Activated T-cell treated with anti-CD3 and anti-CD28 coated beads, Interleukin-2, amount 50 U/mL, for 72 hours (primary cell): ENCODE data around the gene CHST4. TPM values are rescaled to one million over a fixed set of nuclear protein-coding genes. Genes with fewer than 3 reads are reported as not detected.
"Not testable (repeated sequence)": the region's sequence is repeated elsewhere in the genome, so short reads cannot be mapped to it uniquely, and the experiment has no call there.

ENCODE experiments used
- ATAC-seq, 2 donors: fragments of 150-1000 bp; cut with Tn5 transposase; replicated peaks in 1 of 2; 2 replicates each; pipeline ENCODE4 v1.10.0; 2021; ENCODE audit warnings: moderate library complexity in 2 of 2, mild to moderate bottlenecking in 1 of 2
- DNase-seq, 2 donors: peaks; one replicate each; pipeline ENCODE4 v3.0.0; 2021 to 2022; ENCODE audit warnings: mixed read lengths in 1 of 2
- H3K27ac Mint-ChIP-seq: one replicate; pipeline ENCODE4 v1.8.0; 2022; ENCODE audit warnings: mild to moderate bottlenecking, moderate library complexity, mixed read lengths
- H3K27me3 Mint-ChIP-seq: one replicate; pipeline ENCODE4 v1.8.0; 2022; ENCODE audit warnings: low read depth, mixed read lengths
- H3K36me3 Mint-ChIP-seq, 2 donors: one replicate each; pipeline ENCODE4 v1.8.0; 2022; ENCODE audit warnings: mixed read lengths in 2 of 2, mild to moderate bottlenecking in 1 of 2; ENCODE audit not compliant: insufficient read depth in 2 of 2
- H3K4me1 Mint-ChIP-seq: one replicate; pipeline ENCODE4 v1.8.0; 2022; ENCODE audit warnings: low read depth, mixed read lengths
- H3K4me3 Mint-ChIP-seq, 2 donors: one replicate each; pipeline ENCODE4 v1.8.0; 2022; ENCODE audit warnings: mild to moderate bottlenecking in 2 of 2, mixed read lengths in 2 of 2, moderate library complexity in 2 of 2
- H3K9me3 Mint-ChIP-seq, 2 donors: one replicate each; pipeline ENCODE4 v1.8.0; 2022; ENCODE audit warnings: mixed read lengths in 2 of 2
- total RNA-seq, 2 donors: library from RNA; stranded (reverse); gene quantifications; one replicate each; pipeline ENCODE4 v1.2.3, GENCODE V29; 2022

The CHST4 gene
- total RNA-seq, 2 donors from 2014 or later: not detected

GRCh38 chr16:71565812-71566700, 39.8 kb downstream of the CHST4 start:
- Mint-ChIP-seq H3K27me3 (no peaks in the 10 kb centered on the region), H3K4me1 (peaks cover 17% of the 10 kb centered on the region), H3K36me3 (peaks cover 0 to 10% of the 10 kb centered on the region in 2 donors), H3K4me3 (peak overlapping the region; percentile 87 to 96), H3K27ac (peak overlapping the region; percentile 90), H3K9me3 (peaks cover 1 to 4% of the 10 kb centered on the region in 2 donors)
- ATAC-seq (no peak), DNase-seq (no peak)

DNA sequence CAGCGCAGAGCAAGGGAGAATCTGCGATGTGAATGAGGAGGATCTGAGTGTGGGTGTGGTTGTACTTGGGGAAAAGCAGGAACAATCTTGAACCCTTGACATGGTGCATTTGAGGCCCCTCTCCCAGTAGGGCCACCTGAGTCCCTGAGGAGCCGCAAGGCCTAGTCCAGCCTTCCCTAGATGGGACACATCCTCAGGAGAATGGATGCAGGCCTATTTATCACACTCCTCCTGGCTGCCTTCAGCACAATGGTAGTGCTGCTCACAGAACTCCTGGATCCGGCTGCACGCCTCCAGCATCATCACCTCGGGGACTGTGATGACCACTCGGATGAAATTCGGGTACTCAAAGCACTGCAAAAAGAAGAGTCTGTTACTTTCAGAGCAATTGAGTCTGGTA, 41.7 kb downstream of the CHST4 start:
- H3K27me3 Mint-ChIP-seq: no peaks in the 10 kb centered on the region
- H3K27ac Mint-ChIP-seq: no peak overlapping the region
- peaks cover 17% of the 10 kb centered on the region for H3K4me1 Mint-ChIP-seq
- H3K9me3 Mint-ChIP-seq: no peaks in the 10 kb centered on the region
- ATAC-seq (no peak), DNase-seq (no peak)
- peaks cover 0 to 2% of the 10 kb centered on the region in 2 donors for H3K36me3 Mint-ChIP-seq
- H3K4me3 Mint-ChIP-seq: no peak overlapping the region

DNA sequence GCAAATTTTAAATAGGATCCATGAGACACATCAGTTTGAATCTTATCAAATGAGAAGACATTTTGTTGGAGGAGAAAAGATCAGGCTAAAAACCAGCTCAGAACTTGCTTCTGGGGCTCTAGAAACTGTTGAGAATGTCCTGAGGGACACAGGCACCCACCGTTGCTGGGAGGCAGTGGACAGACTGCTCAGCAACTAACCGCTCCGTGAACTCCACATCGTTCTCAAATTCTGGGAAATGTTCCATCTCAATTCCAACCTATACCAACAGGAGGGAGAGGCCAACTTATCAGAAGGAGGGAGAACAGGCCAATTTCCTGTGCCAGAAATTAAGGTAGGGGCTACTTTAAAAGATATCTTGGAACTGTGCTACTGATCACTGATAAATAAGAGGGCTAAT, 42.3 kb downstream of the CHST4 start:
- peaks cover 0 to 2% of the 10 kb centered on the region in 2 donors for H3K36me3 Mint-ChIP-seq
- H3K27me3 Mint-ChIP-seq: no peaks in the 10 kb centered on the region
- no peak overlapping the region for H3K27ac Mint-ChIP-seq

DNA sequence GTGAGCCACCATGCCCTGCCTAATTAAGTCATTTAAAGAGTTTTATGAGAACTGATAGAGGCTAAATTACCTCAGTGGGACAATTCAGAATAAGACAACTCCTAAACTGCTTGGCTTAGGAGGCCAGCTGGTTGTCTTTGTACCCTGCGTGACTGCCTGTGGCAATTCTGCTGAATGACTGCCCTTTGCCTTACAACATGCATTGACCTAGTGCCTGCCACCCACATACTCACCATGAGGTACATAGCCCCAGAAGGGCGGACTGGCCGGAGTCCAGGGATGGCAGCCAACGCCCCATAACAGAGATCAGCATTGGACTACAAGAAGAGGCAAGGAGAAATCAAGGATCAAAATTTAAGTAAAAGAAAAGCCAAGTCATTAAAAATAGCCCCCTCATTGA, 43.4 kb downstream of the CHST4 start:
- ATAC-seq (no peak), DNase-seq (no peak)
- no peaks in the 10 kb centered on the region for H3K27me3 Mint-ChIP-seq
- peaks cover 10% of the 10 kb centered on the region for H3K4me1 Mint-ChIP-seq
- H3K27ac Mint-ChIP-seq: no peak overlapping the region
- H3K36me3 Mint-ChIP-seq: no peaks in the 10 kb centered on the region
- no peak overlapping the region for H3K4me3 Mint-ChIP-seq
- no peaks in the 10 kb centered on the region for H3K9me3 Mint-ChIP-seq

More for the DNA sequence above, 42.3 kb downstream of the CHST4 start:
- DNase-seq (no peak), ATAC-seq (no peak)
- Mint-ChIP-seq H3K4me3 (no peak overlapping the region), H3K4me1 (peaks cover 17% of the 10 kb centered on the region), H3K9me3 (no peaks in the 10 kb centered on the region)

- no peaks in the 10 kb centered on the region for H3K27me3 Mint-ChIP-seq
- no peaks in the 10 kb centered on the region for H3K9me3 Mint-ChIP-seq
- ATAC-seq (no peak), DNase-seq (no peak)
- no peaks in the 10 kb centered on the region for H3K36me3 Mint-ChIP-seq
- peaks cover 10% of the 10 kb centered on the region for H3K4me1 Mint-ChIP-seq
- H3K4me3 Mint-ChIP-seq: no peak overlapping the region
- no peak overlapping the region for H3K27ac Mint-ChIP-seq
These were observed 43.9 kb downstream of the CHST4 start for GRCh38 chr16:71570144-71570543.

DNA sequence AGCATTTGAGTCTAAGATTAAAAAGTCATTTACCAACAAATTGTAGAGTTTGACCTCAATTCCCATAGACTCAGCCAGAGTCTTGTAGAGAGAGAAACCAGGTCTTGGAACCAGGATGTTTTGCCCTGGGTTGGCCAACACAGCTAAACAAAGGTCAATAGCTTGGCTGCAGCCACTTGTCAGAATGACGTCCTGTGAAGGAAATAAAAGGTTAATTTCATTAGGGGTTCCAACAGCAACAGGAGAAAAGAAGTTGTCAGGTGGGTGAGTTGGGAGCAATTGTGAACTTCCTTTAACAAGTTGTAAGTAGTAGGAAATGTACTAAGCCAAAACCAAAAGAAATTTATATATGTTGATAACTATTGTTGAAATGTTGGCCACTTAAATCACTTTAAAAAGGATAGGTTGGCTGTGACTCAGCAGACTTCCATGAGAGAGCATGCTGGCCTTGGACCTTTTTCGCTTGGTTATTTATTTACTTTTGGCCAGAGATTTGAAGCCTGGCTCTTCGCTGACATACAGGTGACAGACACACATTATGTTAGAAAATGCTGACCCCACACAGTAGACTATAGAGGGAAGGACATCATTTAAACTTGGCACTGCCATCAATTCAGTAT, 46.4 kb downstream of the CHST4 start:
- Mint-ChIP-seq H3K27ac (no peak overlapping the region), H3K4me1 (no peaks in the 10 kb centered on the region), H3K27me3 (peaks cover 11% of the 10 kb centered on the region), H3K4me3 (no peak overlapping the region), H3K36me3 (no peaks in the 10 kb centered on the region), H3K9me3 (no peaks in the 10 kb centered on the region)
- no peak for DNase-seq
- ATAC-seq: no peak

DNA sequence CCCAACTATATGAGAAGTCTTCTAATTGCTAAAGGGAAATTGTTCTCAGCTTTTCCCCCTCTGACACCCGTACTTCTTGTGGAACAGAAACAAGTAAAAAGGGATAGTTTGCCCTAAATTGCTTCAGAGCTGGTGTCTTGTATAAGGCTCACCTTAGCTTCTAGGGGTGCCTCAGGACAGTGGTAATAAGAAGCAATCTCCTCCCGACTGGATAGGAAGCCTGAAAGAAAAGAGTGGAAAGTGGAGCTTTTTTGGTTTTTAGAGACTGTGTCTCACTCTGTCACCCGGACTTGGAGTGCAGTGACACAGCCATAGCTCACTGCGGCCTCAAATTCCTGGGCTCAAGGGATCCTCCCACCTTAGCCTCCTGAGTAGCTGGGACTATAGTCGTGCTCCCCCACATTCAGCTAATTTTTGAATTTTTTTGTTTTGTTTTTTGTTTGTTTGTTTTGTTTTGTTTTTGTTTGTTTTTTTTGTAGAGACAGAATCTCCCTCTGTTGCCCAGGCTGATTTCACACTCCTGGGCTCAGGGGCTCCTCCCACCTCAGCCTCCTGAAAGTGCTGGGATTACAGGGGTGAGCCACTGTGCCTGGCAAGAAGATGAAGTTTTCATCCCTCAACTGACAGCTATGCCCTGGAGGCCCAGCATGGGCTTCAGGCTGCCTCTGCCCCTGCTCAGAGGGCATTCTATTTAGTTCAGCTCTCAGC, 47.3 kb downstream of the CHST4 start:
- H3K9me3 Mint-ChIP-seq: no peaks in the 10 kb centered on the region
- H3K27ac Mint-ChIP-seq: no peak overlapping the region
- no peak for DNase-seq
- ATAC-seq: no peak
- peaks cover 16% of the 10 kb centered on the region for H3K27me3 Mint-ChIP-seq
- no peaks in the 10 kb centered on the region for H3K36me3 Mint-ChIP-seq
- no peaks in the 10 kb centered on the region for H3K4me1 Mint-ChIP-seq
- H3K4me3 Mint-ChIP-seq: no peak overlapping the region

DNA sequence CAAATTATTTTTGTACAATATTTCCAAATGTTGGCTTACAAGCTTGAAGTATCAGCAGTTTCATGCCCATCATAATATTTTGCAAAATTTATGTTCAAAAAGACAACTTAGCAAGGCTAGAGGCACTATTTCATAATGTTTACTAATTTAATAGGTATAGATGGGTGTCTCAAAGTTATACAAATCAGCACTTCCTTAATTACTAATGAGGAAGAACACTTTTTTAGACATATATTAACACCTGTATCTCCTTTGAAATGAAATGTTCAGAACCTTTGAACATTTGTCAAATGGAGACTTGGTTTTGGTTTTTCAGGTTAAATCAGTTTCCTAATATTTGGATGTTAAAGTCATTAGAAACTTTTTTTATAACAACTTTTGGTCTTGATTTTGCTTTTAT, 48.5 kb downstream of the CHST4 start:
- Mint-ChIP-seq H3K27ac (no peak overlapping the region), H3K9me3 (no peaks in the 10 kb centered on the region), H3K4me3 (no peak overlapping the region), H3K36me3 (no peaks in the 10 kb centered on the region), H3K4me1 (no peaks in the 10 kb centered on the region), H3K27me3 (peaks cover 16% of the 10 kb centered on the region)
- ATAC-seq (no peak), DNase-seq (no peak)

DNA sequence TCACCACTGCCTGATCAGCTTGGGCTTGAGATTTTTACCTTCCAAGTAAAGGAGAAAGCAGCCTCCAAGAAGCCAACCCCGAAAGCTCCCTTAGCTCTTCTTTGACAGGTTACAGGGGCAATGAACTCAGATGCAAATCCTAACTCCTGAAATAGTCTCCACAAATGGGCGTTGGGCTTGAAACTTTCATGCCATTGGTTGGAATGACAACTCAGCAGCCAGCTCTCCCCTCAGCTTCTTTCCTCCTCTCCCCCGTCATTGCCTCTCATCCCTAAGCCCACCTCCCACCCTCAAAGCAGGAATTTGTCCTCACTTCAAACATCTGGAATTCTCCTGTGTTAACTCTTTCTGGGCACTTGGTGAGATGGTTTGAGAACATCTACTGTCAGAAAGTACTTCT, 50.7 kb downstream of the CHST4 start, which contains the start of gene TAT:
Gene TAT, minus strand, starts transcription at position 122 of the 400 bp plus-strand sequence. CDS start 677 bp downstream, outside the sequence.
- DNase-seq (no peak), ATAC-seq (no peak)
- Mint-ChIP-seq H3K27ac (no peak within 1 kb of the TSS), H3K36me3 (no peaks in the 10 kb centered on the region), H3K4me1 (no peaks in the 10 kb centered on the region), H3K9me3 (no peaks in the 10 kb centered on the region), H3K27me3 (peaks cover 16% of the 10 kb centered on the region), H3K4me3 (no peak within 1 kb of the TSS)

DNA sequence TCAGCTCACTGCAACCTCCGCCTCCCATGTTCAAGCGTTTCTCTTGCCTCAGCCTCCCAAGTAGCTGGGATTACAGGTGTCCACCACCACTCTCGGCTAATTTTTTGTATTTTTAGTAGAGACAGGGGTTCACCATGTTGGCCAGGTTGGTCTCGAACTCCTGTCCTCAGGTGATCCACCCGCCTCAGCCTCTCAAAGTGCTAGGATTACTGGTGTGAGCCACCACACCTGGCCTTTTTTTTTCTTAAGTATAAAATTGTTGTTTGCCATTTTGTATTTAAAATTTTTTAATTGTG, 56.3 kb downstream of the CHST4 start:
- not testable (repeated sequence) for H3K27ac Mint-ChIP-seq

GRCh38 chr16:71584543-71585317, 58.5 kb downstream of the CHST4 start:
- DNase-seq (no peak), ATAC-seq (no peak)
- no peaks in the 10 kb centered on the region for H3K9me3 Mint-ChIP-seq
- H3K4me1 Mint-ChIP-seq: no peaks in the 10 kb centered on the region
- no peaks in the 10 kb centered on the region for H3K36me3 Mint-ChIP-seq
- H3K27me3 Mint-ChIP-seq: peaks cover 28% of the 10 kb centered on the region
- no peak overlapping the region for H3K27ac Mint-ChIP-seq
- no peak overlapping the region for H3K4me3 Mint-ChIP-seq

More for the DNA sequence above, 56.3 kb downstream of the CHST4 start:
- H3K4me3 Mint-ChIP-seq, H3K9me3 Mint-ChIP-seq, ATAC-seq, H3K36me3 Mint-ChIP-seq, H3K4me1 Mint-ChIP-seq, DNase-seq: not testable (repeated sequence)
- H3K27me3 Mint-ChIP-seq: peaks cover 20% of the 10 kb centered on the region

DNA sequence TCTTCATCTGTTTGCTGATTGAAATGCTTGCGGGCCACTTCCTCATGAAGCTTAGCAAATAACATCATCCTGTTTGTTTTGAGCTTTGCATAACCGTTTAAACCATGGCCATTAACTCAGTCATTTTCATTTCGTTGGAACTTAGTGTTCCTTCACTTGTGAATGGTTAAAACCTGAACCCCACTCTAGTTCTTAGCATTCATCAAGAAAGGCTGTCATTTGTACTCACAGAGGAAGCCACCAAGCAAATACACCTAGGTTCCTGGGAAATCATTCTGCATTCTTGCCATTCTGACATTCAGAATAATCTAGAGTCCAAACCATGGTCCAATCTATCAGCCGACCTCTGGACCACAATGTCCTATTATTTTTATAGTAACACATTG, 59.1 kb downstream of the CHST4 start:
- DNase-seq (no peak), ATAC-seq (no peak)
- H3K36me3 Mint-ChIP-seq: no peaks in the 10 kb centered on the region
- H3K27ac Mint-ChIP-seq: no peak overlapping the region
- H3K4me1 Mint-ChIP-seq: no peaks in the 10 kb centered on the region
- no peak overlapping the region for H3K4me3 Mint-ChIP-seq
- no peaks in the 10 kb centered on the region for H3K9me3 Mint-ChIP-seq
- H3K27me3 Mint-ChIP-seq: peaks cover 28% of the 10 kb centered on the region
